Activated naive CD8-positive, alpha-beta T cell treated with anti-CD3 and anti-CD28 coated beads, Interleukin-2, amount 50 U/mL, for 16 hours (primary cell): ENCODE data around the gene MCHR2.
"Not testable (repeated sequence)": the region's sequence is repeated elsewhere in the genome, so short reads cannot be mapped to it uniquely, and the experiment has no call there.

ENCODE experiments used
- DNase-seq: peaks from one replicate; pipeline ENCODE4 v3.0.0-alpha.2; 2020; ENCODE audit warnings: low read depth, low spot score

Gene MCHR2, protein sequence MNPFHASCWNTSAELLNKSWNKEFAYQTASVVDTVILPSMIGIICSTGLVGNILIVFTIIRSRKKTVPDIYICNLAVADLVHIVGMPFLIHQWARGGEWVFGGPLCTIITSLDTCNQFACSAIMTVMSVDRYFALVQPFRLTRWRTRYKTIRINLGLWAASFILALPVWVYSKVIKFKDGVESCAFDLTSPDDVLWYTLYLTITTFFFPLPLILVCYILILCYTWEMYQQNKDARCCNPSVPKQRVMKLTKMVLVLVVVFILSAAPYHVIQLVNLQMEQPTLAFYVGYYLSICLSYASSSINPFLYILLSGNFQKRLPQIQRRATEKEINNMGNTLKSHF

DNA sequence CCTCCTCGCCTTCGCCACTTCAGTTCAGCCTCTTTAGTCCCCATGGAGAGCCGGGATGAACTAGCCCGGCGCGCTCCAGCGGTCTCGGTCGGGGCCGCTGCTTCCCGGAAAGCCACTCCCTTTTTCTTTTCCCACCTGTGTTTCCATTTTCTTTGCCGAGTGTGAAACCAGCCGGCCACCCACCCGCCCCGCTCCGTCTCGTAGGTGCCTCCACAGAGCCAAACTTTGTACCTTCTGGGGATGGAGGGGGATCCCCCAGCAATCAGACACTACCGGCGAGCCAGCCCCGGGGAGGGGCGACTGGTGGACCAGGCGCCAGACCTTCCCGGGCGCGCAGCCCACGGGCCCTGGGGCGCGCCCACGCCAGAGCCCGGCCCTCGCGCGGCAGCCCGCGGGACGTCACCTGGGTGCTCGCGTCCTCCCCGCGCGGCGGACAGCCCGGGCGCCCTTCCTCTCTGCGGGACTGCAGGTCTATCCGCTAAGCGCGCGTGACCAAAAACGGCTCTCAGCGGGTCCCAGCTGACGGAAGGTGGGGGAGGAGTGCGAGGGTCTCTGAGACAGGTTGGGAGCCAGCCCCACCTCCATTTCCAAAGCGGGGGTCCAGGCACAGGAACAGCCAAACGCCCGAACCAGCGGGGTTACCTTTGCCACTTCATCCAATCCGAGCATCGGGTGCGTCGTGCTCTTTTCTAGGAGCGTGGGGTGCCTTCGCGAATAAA lies at the start of gene MCHR2:
MCHR2 (minus strand) TSS at position 691 of the 719 bp plus-strand sequence. CDS start 38,076 bp downstream, outside the sequence.
- no peak for DNase-seq

DNA sequence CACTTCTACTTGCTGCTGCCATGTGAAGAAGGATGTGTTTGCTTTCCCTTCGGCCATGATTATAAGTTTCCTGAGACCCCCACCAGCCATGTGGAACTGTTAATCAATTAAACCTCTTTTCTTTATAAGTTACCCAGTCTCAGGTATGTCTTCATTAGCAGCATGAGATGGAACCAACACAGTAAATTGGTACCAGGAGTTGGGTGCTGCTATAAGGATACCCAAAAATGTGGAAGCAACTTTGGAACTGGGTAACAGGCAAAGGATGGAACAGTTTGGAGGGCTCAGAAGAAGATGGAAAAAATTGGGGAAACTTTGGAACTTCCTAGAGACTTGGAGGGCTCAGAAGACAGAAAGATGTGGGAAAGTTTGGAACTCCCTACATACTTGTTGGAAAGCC lies 44.5 kb upstream of the MCHR2 start:
- DNase-seq, result not testable (repeated sequence)

DNA sequence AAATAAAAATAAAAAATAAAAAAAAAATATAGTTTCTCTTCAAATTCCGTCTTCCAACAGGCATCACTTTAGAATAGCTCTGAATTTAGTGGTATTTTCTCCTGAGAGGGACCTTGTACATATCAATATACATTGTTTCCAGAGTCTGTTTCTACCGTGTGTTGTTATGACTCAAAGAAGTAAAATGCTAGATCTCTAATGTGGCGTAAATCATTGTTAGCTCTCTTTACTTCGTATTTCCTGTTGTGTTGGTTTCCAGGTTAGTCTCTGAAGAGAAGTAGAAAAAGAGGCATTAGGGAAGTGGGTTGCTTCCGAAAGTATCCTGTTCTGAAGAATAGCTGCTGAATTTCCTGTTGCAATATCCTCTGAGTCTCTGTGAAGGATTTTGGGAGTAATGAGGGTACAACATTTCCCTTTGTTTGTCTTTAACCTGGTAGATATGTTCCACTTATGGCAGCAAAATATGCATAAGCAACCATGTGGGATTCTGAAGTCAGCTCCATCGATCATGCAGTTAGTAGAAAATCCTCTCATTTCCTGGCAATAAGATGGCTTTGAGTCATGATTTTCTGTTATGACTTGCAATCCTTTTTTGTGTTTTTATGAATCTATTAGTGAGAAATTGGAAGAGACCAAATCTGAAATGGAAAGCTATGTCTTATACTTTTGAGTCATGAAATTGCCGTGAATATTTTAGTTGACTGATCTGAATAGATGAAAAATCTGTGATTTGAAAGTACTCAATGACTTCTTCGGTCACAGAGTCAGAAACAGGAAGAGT lies 42.0 kb upstream of the MCHR2 start:
- no peak for DNase-seq

DNA sequence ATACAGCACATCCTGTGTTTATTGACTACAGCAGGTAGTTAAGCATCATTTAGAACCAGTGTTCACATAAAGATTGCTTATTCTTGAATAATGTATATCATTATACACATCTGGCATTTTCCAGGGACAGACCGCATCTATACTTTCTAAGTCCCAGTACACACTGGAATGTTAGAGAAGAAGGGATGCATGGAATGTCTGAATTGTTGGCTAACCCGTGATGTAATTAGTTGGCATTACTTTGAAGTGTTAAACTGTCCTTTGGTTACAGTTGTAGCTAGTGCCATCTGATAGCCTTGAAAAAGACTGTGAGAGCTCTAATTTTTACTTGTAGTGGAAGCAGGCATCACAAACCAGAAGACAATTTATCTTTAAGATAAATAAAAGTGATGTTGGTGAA lies 29.8 kb upstream of the MCHR2 start:
- DNase-seq, result no peak

DNA sequence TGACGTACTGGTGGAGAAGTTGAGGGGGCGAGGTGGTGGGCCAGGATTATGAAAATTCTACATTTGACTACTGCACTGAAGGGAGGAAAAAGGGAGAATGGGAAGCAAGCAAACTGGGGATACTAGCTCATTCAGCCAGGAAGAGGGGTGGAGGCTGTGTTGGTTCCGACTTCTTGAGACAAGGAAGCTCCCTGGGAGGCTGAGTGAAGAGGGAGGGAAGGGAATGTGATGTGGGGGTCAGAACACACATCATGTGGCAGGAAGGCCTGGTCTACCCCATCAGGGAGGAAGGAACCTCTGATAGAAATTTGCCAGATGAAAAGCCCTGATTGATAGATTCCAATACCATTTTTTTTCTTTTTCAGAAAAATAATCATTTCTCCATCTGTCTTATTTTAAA lies 28.8 kb upstream of the MCHR2 start:
- no peak for DNase-seq

DNA sequence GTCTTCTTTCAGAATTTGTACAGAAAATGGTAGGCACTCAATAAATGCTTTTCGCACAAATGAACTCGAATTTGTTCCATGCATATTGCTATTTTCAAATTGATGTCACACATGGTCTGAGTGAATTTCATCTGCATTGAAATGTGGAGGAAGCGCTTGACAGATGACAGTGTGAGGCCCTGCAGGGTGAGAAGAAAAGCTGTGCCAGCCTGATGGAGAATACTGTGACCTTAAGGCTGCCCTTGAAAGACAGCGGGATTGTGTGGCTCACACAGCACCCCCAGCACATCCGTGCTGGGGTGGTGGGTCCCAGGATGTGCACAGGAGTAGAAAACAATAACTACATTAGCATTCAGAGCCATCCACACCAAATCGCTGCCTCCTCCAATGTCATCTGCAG lies 14.8 kb upstream of the MCHR2 start:
- no peak for DNase-seq

DNA sequence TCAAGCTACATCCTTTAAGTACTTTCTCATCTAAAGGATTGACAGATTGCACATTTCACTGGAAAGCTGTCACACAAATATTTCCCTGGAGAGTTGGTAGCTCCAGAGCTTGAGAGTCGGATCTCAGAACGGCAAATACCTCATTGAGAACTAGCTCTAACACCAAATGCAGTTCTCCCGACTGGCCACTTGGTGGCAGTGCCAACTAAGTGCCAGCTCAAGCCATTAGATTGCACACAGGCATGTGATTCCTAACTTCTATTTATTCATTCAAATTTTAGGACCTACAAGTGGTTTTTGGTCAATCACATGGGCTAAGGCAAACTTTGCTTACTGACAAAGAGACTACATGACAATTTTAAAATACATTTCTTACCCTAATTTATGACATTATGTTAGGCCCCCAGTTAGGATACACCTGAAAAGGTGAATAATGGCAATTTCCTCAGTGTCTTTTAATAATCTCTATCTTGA lies 7.9 kb upstream of the MCHR2 start:
- no peak for DNase-seq

DNA sequence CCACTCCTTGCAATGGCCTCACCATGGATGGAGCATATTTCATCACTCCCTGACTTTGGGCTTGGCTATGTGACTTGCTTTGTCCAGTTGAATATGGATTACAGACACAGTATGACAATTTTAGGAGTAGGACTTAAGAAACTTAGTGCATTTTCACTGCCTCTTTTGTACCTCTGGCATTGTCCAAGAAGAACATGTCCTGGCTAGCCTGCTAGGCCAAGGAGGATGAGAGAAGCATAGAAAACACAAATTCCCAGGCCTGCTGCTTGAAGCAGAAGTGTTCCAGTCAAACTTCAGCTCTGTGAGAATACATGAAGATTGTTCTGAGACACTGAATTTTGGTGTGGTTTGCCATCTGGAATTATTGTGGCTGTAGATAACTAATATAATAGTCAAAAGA lies 3.1 kb upstream of the MCHR2 start:
- DNase-seq, result no peak

DNA sequence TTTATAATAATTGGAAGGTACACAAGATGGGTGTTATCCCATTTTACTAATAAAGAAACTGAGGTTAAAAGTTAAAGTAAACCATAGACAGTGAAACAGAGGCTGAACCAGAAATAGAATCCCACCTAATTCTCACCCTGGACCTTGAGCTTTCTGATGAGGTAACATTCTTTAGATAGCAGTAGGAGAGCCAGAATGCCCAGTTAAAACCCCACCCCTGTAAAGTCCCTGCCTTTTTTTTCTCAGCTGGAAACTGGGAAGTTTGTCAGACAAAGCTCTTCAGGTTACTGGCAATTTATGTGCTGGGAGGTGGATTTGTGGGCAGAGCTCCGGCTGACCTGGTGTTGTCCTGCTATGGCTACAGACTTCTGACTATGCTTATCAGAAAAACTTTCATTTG lies 1.9 kb upstream of the MCHR2 start:
- no peak for DNase-seq

DNA sequence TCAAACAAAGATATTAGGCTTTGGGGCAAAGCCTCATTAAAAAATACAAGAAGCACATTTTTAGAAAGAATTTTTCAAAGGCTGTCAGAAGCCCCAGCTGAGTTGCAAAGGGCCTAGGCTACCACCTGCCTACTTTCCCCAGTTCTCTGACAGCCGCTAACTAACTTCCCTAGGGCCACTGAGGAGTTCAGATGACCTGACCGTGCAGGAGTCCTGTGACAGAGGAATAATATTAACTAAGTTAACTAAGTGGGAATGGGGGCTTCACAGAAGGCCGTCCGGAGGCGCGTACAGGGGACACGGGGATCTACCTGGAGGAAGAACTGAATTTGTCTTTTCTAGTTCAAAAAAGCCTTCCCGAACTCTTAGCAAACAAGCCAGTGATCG lies 884 bp downstream of the MCHR2 start:
- DNase-seq, result no peak

DNA sequence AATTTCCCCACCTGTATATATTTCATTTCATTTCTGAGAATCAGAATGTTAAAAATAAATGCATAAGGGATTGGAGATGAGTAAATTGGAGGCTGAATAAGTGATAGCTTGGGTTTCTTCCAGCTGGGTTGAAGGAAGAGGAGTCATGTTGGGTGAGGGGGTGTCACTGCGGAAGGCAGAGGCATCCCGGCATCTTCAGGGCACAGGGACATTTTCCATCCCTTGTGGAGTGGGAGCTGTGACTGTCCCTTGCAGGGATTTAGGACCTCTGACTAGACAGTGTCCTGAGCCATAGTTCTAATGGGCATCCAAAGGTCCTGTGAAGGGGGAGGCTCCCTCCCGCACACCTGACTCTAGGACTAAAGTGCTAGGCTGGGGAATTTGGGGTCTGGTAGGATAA lies 2.1 kb downstream of the MCHR2 start:
- DNase-seq, result no peak

DNA sequence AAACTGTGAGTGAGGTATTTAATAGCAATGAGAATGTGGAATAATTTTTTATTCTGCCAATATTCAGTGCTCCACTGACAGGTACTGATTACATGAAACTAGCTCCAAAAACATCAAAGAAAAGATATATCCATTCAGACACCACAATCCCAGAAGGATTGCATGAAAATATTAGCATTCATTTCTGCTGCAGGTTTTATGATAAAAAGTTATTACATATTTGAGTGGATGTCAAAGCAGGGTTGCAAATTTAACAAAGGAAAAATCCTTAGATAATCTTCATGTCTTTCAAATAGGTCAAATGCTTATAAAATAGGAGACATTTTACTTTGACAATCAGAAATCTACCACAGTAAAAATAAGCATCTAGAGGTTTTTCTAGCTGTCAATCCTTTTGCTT lies 13.3 kb downstream of the MCHR2 start:
- DNase-seq, result no peak

DNA sequence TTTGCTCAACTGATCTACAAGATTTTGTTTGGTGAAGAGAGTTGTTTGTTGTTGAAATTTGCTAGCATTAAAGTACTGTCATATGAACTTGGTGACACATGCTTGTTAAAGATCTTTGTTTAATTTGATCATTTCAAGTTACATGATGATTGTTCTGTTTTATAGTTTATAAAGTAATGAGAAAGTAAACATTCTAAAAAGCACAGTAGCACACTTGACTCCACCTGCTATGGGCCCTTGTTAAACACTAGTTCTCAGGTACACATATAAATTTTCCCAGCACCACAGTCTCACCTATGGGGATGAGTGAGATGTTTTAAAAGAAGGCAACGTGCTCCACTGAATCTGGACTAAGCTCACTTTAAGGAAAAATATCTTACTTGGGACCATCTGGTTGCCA lies 14.1 kb downstream of the MCHR2 start:
- no peak for DNase-seq

DNA sequence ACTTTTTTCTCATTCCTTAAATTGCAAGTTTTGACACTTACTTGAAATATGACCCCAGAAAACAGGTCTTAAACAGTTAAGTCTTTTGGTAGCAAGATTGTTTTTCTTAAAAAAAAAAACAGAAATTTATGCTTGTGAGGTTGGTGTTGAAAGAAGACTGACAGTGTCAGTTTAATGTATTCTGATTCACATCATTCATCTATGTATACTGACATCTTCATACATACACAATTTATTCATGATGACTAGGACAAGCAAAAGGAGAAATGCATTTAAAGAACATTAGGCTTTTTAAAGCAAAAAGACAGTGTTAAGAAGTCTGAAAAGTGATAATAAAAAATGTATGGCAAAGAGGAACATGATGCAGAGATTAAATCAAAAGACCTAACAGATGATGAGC lies 27.0 kb downstream of the MCHR2 start:
- DNase-seq, result no peak

DNA sequence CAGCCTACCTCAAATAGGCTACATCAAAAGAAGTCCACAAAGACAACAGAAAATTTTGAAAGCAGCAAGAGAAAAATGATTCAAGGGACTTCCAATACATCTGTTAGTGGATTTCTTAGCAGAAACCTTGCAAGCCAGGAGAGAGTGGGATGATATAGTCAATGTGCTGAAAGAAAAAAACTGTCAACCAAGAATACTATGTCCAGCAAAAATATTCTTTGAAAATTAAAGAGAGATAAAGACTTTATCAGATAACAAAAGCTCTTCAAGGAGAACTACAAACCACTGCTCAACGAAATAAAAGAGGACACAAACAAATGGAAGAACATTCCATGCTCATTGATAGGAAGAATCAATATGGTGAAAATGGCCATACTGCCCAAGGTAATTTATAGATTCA lies 34.0 kb downstream of the MCHR2 start:
- DNase-seq, result no peak

DNA sequence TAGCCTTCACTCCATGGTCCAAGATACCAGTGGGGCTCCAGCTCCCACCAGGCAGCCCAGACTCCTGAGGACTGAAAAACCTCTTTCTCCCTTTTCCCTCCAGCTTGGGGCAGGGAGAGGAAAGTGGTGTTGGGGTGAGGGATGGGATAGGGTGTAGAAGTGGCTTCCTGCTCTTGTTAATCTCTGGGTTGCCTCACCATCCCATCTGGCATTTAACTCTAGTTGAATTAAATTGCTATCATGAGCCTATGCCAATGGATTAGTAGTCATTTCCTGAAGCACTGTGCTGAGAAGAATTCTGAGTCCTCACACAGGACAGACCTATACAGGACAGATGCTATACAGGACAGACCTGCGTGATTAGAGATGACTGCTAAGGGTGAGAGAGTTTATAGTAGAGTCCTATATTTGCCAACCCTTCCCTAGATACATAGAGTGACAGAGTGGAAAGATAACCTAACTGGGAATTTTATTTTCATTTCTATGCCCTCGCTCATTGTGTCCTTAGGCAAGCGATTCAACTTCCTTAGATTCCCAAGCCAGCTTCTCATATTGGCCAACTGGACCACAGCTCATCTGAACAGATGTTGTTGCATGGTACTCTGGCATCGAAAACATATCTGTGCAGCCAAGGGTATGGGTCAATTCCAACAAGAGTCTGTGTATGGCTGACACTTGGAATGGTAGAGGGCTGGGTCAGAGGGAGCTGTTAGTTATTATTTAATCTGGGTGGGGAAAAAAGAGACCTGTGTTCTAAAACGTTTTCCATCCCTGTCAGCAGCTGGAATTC lies 42.8 kb downstream of the MCHR2 start:
- DNase-seq, result no peak

DNA sequence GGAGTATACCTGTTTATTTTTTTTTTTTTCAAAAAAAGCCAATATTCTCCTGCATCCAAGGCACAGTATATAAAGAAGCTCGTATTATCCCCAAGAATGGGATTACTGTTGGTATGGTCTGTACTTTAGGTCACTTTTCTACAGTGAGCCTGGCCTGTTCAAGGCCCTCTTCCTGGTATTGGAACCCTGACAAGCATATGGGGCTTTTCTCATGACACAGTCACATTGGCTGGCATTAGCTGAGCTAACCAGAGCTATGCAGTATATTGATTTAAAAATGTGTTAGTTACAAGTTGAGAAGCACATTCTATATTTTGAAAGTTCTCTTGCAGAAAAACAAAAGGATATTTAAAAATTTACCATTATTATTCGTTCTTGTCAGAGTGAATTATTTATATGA lies 48.0 kb downstream of the MCHR2 start:
- DNase-seq, result no peak

DNA sequence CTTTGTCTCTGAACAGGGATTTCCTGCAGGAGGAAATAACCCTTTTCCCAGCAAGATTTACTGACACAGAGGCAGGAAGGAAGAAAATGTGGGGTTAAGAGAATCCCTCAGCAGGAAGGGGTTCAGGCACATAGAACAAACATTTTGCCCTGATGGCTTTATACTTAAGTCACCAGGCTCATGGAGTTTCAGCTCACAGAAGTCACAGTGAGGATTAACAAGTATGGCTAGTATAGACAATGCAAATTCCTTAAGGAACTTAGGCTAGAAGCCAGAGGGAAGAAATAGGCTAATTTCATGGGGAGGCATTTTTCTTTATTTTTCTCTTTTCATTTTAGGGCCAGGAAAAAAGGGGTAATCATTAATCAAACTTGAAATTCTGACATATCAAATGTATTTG lies 50.2 kb downstream of the MCHR2 start:
- no peak for DNase-seq

DNA sequence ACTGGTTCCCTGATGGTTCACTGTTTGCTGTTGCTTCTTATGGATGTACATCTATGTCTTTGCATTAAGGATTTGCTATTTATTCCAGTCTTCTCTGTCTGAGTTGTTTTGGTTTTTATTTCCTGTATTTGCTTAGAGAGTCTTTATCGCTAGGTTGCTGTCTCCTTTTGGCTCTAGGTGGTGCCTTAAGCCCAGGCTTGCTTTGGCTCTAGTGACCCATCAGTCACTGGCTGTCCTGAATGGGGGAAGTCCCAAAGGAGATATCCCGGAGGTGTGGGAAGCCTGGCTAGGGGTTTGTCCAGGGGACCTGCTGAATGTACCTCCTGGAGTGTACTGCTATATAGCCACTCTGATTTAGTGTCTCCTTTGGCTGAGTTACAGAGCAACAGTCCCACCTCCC lies 53.4 kb downstream of the MCHR2 start:
- no peak for DNase-seq

DNA sequence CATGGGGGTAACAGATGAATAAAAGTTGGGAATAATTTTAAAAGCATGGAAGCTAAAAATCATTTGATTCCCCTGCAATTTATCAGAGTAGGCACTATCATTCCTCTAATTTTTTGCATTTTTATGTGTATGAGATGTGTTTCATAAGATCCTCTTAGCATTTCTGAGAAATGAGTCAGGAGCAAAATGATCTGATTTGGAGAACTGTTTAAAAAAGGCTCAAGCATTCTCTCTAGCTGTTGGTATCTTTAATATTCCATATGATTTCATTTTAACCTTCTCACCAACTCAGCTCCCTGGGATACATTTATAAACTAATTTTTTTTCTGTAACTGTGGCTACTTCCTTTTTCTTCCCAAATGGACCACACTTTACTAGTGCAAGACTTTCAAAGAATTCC lies 60.9 kb downstream of the MCHR2 start:
- no peak for DNase-seq

DNA sequence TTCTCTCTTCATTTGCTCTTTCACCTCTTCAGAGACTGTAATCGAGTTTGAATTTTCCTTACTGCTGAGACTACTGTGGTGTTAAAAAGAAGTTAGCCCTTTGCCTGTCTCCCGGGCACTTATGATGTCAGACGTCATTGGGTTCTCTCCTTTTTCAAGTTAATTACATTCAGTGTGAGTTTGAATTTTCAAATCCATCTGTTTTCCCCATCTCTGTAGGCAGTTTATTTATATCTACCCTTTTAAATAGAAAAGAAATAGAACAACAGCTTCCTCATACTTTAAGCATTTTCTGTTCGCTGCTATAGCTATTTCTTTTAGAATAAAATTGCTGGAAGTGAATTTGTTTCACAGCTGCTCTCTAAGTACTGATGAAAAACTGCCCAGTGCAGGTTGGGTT lies 81.4 kb downstream of the MCHR2 start:
- DNase-seq, result no peak
